BLaER1 treated with 17β-estradiol and CSF1 and Interleukin-3, amounts not matched to agents 10 nM and 100 nM (cell line): Measurements from ENCODE around the gene SH3GL1.

Experiments
- H3K27ac ChIP-seq, 11 experiments: shearing (Covaris generic); formaldehyde crosslinking; 2 replicates each; pipeline ENCODE4 v1.8.1; 2022
- H3K27me3 ChIP-seq, 11 experiments: shearing (Covaris generic); formaldehyde crosslinking; 2 replicates each; pipeline ENCODE4 v1.8.1; 2022
- H3K36me3 ChIP-seq, 11 experiments: shearing (Covaris generic); formaldehyde crosslinking; 2 replicates each; pipeline ENCODE4 v1.8.1; 2022
- H3K4me1 ChIP-seq, 10 experiments: shearing (Covaris generic); formaldehyde crosslinking; 2 replicates each; pipeline ENCODE4 v1.8.1; 2022
- H3K4me2 ChIP-seq, 11 experiments: shearing (Covaris generic); formaldehyde crosslinking; 2 replicates each; pipeline ENCODE4 v1.8.1; 2022
- H3K4me3 ChIP-seq, 10 experiments: shearing (Covaris generic); formaldehyde crosslinking; 2 replicates each; pipeline ENCODE4 v1.8.1; 2022
- H3K9ac ChIP-seq, 11 experiments: shearing (Covaris generic); formaldehyde crosslinking; 2 replicates each; pipeline ENCODE4 v1.8.1; 2022
- H3K9me3 ChIP-seq, 11 experiments: shearing (Covaris generic); formaldehyde crosslinking; replicated peaks in 1 of 11; 2 replicates each; pipeline ENCODE4 v1.8.1; 2022
- H4K20me1 ChIP-seq, 11 experiments: shearing (Covaris generic); formaldehyde crosslinking; 2 replicates each; pipeline ENCODE4 v1.8.1; 2022
- Cebpa-rat ChIP-seq, 11 experiments: shearing (Covaris generic); IDR thresholded peaks; 2 replicates each; pipeline ENCODE4 v1.8.1; 2022

The SH3GL1 gene

DNA sequence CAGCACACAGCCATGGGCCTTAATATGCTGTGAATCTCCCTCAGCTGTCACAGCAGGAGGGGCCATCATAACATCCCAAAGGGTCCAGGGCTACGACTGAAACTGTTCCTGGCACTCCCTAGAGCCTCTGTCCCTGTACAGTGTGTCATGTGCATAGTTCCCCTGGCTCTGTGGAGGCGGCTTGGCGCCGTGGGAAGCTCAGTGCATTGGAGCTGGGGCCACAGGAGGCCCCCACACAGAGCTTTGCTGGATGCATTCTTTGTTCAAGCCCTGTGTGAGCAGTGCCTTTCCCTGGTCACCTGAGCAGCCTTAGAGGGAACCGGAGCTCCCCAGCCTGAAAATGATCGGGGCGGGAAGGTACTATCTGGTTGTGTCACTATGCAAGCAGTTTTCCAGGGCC lies 35.9 kb upstream of the SH3GL1 start:
- H3K27ac ChIP-seq: no peak overlapping the region
- H3K4me3 ChIP-seq: no peak overlapping the region
- H3K9me3 ChIP-seq: no peaks in the 10 kb centered on the region
- H3K27me3 ChIP-seq: no peaks in the 10 kb centered on the region
- H3K9ac ChIP-seq: peak overlapping the region in 1 of 11 experiments; percentile 23; a peak in 1 of 22 replicates
- peaks cover 42 to 100% (median 96%) of the 10 kb centered on the region in 11 experiments for H3K36me3 ChIP-seq
- no peak for TF ChIP-seq Cebpa-rat (IDR thresholded peaks at IDR 0.05)
- H4K20me1 ChIP-seq: peaks cover 0 to 85% (median 57%) of the 10 kb centered on the region in 11 experiments; a peak in 14 of 22 replicates
- no peak overlapping the region for H3K4me2 ChIP-seq
- peaks cover 7 to 23% (median 16%) of the 10 kb centered on the region in 10 experiments; a peak in 18 of 20 replicates for H3K4me1 ChIP-seq

DNA sequence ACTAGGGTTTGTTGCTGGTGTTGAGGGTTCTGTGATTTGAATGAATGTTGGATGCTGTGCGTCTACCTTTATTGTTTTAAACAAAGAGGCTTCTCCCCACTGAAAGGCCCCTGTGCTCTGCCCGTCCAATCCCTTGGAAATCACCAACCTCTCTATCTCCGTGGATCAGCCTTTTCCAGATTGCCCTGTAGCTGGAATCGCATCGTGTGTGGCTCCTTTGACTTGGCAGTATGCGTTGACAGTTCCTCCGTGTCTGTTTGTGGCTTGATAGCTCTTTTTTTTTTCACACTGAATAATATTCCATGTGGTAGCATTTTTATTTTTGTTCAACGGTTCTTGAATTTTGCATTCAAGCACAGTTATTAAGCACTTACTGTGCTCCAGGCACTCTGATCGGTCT lies 34.0 kb upstream of the SH3GL1 start:
- no peak overlapping the region for H3K9ac ChIP-seq
- peaks cover 7 to 41% (median 34%) of the 10 kb centered on the region in 10 experiments; a peak in 18 of 20 replicates for H3K4me1 ChIP-seq
- peaks cover 0 to 67% (median 44%) of the 10 kb centered on the region in 11 experiments; a peak in 14 of 22 replicates for H4K20me1 ChIP-seq
- H3K4me3 ChIP-seq: no peak overlapping the region
- H3K9me3 ChIP-seq: no peaks in the 10 kb centered on the region
- H3K4me2 ChIP-seq: no peak overlapping the region
- H3K36me3 ChIP-seq: peaks cover 36 to 100% (median 93%) of the 10 kb centered on the region in 11 experiments
- TF ChIP-seq Cebpa-rat (IDR thresholded peaks at IDR 0.05): no peak
- H3K27ac ChIP-seq: no peak overlapping the region
- H3K27me3 ChIP-seq: no peaks in the 10 kb centered on the region

DNA sequence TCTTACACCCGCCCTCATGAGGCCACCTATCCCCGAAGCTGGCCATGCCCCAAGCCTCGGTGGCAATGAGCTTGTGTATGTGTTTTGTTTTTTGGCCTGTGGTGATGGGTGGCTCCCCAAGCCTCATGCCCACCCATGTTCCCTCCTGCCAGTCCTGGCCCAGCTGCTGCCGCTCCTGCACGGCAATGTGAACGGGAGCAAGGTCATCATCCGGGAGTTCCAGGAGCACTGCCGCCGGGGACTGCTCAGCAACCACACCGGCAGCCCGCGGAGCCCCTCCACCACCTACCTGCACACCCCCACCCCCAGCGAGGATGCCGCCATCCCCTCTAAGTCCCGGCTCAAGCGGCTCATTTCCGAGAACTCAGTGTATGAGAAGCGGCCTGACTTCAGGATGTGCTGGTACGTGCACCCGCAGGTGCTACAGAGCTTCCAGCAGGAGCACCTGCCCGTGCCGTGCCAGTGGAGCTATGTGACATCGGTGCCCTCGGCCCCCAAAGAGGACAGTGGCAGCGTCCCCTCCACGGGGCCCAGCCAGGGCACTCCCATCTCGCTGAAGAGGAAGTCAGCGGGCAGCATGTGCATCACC lies 32.7 kb upstream of the SH3GL1 start:
- peaks cover 0 to 62% (median 40%) of the 10 kb centered on the region in 11 experiments; a peak in 14 of 22 replicates for H4K20me1 ChIP-seq
- H3K9me3 ChIP-seq: no peaks in the 10 kb centered on the region
- H3K4me3 ChIP-seq: no peak overlapping the region
- peaks cover 7 to 53% (median 40%) of the 10 kb centered on the region in 10 experiments; a peak in 18 of 20 replicates for H3K4me1 ChIP-seq
- H3K36me3 ChIP-seq: peaks cover 41 to 100% (median 94%) of the 10 kb centered on the region in 11 experiments
- H3K27me3 ChIP-seq: no peaks in the 10 kb centered on the region
- peak overlapping the region in 4 of 11 experiments; percentile 77 to 88 (median 86); a peak in 7 of 22 replicates for H3K27ac ChIP-seq
- peak overlapping the region in 2 of 11 experiments; percentile 68 to 73; a peak in 1 of 22 replicates for H3K9ac ChIP-seq
- TF ChIP-seq Cebpa-rat (IDR thresholded peaks at IDR 0.05): no peak
- H3K4me2 ChIP-seq: peak overlapping the region in 5 of 11 experiments; percentile 79 to 89 (median 88); a peak in 9 of 22 replicates

DNA sequence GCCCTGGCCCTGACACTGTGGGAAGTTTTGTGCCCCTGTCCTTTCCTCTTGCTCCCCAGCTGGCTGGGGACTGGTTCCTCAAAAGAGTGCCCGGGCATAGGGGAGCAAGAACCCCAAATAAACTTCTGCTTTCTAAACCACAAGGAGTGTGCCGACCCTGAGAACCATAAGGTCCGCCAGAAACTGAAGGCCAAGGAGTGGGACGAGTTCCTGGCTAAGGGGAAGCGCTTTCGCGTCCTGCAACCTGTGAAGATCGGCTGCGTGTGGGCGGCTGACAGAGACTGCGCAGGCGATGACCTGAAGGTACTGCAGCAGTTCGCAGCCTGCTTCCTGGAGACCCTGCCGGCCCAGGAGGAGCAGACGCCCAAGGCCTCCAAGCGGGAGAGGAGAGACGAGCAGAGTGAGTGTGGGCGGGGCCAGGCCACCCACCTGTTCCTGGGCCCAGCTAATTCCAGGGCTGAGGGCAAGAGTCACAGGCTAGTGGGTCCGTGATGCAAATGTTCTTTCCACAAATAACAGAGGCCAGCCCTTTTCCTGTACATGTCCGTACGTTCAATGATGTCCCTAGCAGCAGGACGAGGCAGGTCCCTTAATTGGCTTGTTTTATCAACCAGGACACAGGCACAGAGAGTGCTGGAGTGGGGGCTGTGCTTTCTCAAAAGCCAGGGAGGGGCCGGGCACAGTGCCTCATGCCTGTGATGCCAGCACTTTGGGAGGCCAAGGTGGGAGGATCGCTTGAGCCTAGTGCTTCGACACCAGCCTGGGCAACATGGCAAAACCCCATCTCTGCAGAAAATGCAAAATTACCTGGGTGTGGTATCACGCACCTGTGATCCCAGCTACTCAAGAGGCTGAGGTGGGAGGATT lies 31.7 kb upstream of the SH3GL1 start:
- peaks cover 0 to 55% (median 35%) of the 10 kb centered on the region in 11 experiments; a peak in 14 of 22 replicates for H4K20me1 ChIP-seq
- H3K27ac ChIP-seq: peak overlapping the region; percentile 23 to 88 (median 76); a peak in 20 of 22 replicates
- H3K4me3 ChIP-seq: peak overlapping the region in 4 of 10 experiments; percentile 3 to 36 (median 14); a peak in 2 of 20 replicates
- H3K4me2 ChIP-seq: peak overlapping the region in 8 of 11 experiments; percentile 22 to 89 (median 80); a peak in 15 of 22 replicates
- H3K9me3 ChIP-seq: no peaks in the 10 kb centered on the region
- no peaks in the 10 kb centered on the region for H3K27me3 ChIP-seq
- H3K36me3 ChIP-seq: peaks cover 38 to 100% (median 92%) of the 10 kb centered on the region in 11 experiments
- peaks cover 7 to 53% (median 40%) of the 10 kb centered on the region in 10 experiments; a peak in 18 of 20 replicates for H3K4me1 ChIP-seq
- TF ChIP-seq Cebpa-rat (IDR thresholded peaks at IDR 0.05): no peak
- H3K9ac ChIP-seq: peak overlapping the region in 10 of 11 experiments; percentile 10 to 73 (median 60); a peak in 14 of 22 replicates

DNA sequence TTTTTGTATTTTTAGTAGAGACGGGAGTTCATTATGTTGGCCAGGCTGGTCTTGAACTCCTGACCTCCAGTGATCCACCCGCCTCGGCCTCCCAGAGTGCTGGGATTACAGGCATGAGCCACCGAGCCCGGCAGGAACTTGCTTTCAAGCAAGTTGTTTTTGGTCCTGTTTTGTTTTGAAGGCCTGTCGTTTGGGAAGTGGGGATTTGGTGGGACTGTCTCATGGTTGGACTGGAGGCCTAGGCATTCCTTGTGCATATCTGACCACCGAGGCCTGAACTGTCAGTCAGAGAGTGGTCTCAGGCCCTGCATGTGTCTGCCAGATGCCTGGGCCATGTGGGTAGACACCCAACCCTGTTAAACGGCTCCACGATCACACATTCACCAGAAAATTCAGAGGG lies 30.9 kb upstream of the SH3GL1 start:
- Histone ChIP-seq H3K9ac (peak overlapping the region in 10 of 11 experiments; percentile 10 to 73 (median 60); a peak in 14 of 22 replicates), H3K9me3 (no peaks in the 10 kb centered on the region), H3K4me2 (peak overlapping the region in 8 of 11 experiments; percentile 22 to 89 (median 80); a peak in 15 of 22 replicates), H3K27ac (peak overlapping the region; percentile 23 to 88 (median 76); a peak in 19 of 22 replicates), H3K4me1 (peaks cover 7 to 53% (median 40%) of the 10 kb centered on the region in 10 experiments; a peak in 18 of 20 replicates), H3K4me3 (peak overlapping the region in 2 of 10 experiments; percentile 3 to 36; a peak in 2 of 20 replicates), H3K27me3 (no peaks in the 10 kb centered on the region), H4K20me1 (peaks cover 0 to 48% (median 27%) of the 10 kb centered on the region in 11 experiments; a peak in 14 of 22 replicates), H3K36me3 (peaks cover 34 to 100% (median 92%) of the 10 kb centered on the region in 11 experiments)
- TF ChIP-seq Cebpa-rat (IDR thresholded peaks at IDR 0.05): no peak

DNA sequence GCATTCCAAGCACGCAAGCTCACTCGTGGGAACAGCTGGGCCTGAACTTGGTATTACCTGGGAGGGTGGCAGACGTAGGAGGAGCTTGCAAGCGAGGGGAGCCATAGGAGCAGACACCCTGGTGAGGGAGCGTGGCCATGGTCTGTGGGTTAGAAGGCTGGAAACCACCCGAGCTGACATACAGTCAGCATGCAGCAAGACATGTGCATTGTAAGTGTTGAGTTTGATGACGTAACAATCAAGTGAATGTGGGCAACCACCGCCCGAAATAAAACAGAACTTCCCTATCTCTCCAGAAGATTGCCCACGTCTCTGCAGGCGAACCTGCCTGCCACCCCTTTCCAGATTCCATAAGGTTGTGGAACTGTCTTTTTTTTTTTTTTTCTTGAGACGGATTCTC lies 30.4 kb upstream of the SH3GL1 start:
- H3K27ac ChIP-seq: peak overlapping the region in 10 of 11 experiments; percentile 27 to 88 (median 76); a peak in 20 of 22 replicates
- H3K4me3 ChIP-seq: peak overlapping the region in 1 of 10 experiments; percentile 36; a peak in 2 of 20 replicates
- H3K4me1 ChIP-seq: peaks cover 7 to 53% (median 40%) of the 10 kb centered on the region in 10 experiments; a peak in 18 of 20 replicates
- TF ChIP-seq Cebpa-rat (IDR thresholded peaks at IDR 0.05): peak in 8 of 11 experiments; percentile 63 to 89 (median 78); a peak in 14 of 22 replicates
- peak overlapping the region in 7 of 11 experiments; percentile 28 to 73 (median 60); a peak in 10 of 22 replicates for H3K9ac ChIP-seq
- H4K20me1 ChIP-seq: peaks cover 0 to 43% (median 22%) of the 10 kb centered on the region in 11 experiments; a peak in 13 of 22 replicates
- no peaks in the 10 kb centered on the region for H3K9me3 ChIP-seq
- peak overlapping the region in 8 of 11 experiments; percentile 40 to 89 (median 80); a peak in 15 of 22 replicates for H3K4me2 ChIP-seq
- H3K36me3 ChIP-seq: peaks cover 34 to 100% (median 93%) of the 10 kb centered on the region in 11 experiments
- no peaks in the 10 kb centered on the region for H3K27me3 ChIP-seq

DNA sequence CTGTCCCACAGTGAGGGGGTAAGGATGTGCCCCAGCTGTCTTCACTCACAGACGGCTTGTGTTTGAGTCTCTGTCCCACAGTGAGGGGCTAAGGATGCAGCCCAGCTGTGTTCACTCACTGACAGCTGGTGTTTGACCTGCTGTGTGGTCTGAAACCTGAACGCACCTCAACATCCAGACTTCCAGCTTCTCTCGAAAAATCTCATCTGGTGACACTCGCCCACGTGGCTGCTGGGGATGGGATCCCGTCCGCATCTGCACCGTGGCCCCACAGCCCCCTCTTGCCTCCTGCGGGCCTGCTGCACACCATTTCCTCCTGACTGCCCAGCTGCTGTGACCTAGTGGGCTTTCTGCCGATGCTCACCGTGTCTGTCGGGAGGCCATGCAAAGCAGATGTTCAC lies 29.4 kb upstream of the SH3GL1 start:
- TF ChIP-seq Cebpa-rat (IDR thresholded peaks at IDR 0.05): no peak
- H3K27ac ChIP-seq: peak overlapping the region in 9 of 11 experiments; percentile 47 to 88 (median 77); a peak in 18 of 22 replicates
- H3K4me1 ChIP-seq: peaks cover 7 to 53% (median 40%) of the 10 kb centered on the region in 10 experiments; a peak in 18 of 20 replicates
- peaks cover 0 to 43% (median 22%) of the 10 kb centered on the region in 11 experiments; a peak in 13 of 22 replicates for H4K20me1 ChIP-seq
- H3K9ac ChIP-seq: peak overlapping the region in 7 of 11 experiments; percentile 30 to 73 (median 53); a peak in 10 of 22 replicates
- peak overlapping the region in 7 of 11 experiments; percentile 68 to 89 (median 81); a peak in 12 of 22 replicates for H3K4me2 ChIP-seq
- H3K4me3 ChIP-seq: no peak overlapping the region
- no peaks in the 10 kb centered on the region for H3K9me3 ChIP-seq
- H3K36me3 ChIP-seq: peaks cover 40 to 100% (median 94%) of the 10 kb centered on the region in 11 experiments
- H3K27me3 ChIP-seq: no peaks in the 10 kb centered on the region

DNA sequence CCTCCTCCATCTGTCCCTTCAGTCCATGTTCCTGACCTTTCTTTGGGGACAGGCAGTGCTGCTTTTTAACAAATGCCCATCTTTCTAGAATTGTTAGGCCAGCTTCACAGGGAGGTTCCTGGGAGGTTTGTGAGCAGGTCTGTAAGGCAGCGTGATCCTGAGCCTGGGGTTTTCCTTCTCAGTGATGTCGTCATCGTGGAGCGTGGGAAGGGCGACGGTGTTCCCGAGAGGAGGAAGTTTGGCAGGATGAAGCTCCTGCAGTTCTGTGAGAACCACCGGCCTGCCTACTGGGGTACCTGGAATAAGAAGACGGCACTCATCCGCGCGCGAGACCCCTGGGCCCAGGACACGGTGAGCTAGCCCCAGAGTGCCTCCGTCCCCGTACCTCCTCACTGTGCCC lies 28.9 kb upstream of the SH3GL1 start:
- peaks cover 7 to 56% (median 41%) of the 10 kb centered on the region in 10 experiments; a peak in 18 of 20 replicates for H3K4me1 ChIP-seq
- H3K27ac ChIP-seq: peak overlapping the region in 8 of 11 experiments; percentile 17 to 88 (median 77); a peak in 12 of 22 replicates
- no peak for TF ChIP-seq Cebpa-rat (IDR thresholded peaks at IDR 0.05)
- no peaks in the 10 kb centered on the region for H3K9me3 ChIP-seq
- peaks cover 0 to 43% (median 21%) of the 10 kb centered on the region in 11 experiments; a peak in 12 of 22 replicates for H4K20me1 ChIP-seq
- H3K27me3 ChIP-seq: no peaks in the 10 kb centered on the region
- peak overlapping the region in 8 of 11 experiments; percentile 21 to 73 (median 52); a peak in 9 of 22 replicates for H3K9ac ChIP-seq
- H3K4me3 ChIP-seq: no peak overlapping the region
- H3K4me2 ChIP-seq: peak overlapping the region in 5 of 11 experiments; percentile 79 to 89 (median 88); a peak in 10 of 22 replicates
- H3K36me3 ChIP-seq: peaks cover 36 to 100% (median 94%) of the 10 kb centered on the region in 11 experiments
